ENCODE data around the gene APEX2. TPM values are rescaled to one million over a fixed set of nuclear protein-coding genes. Genes with fewer than 3 reads are reported as not detected.

APEX2 gene
- total and polyA plus RNA-seq, 2 donors (not counting 3 experiments of a cell fraction or from before 2014, with no cell fraction given): 26.6 to 54.1 TPM

DNA sequence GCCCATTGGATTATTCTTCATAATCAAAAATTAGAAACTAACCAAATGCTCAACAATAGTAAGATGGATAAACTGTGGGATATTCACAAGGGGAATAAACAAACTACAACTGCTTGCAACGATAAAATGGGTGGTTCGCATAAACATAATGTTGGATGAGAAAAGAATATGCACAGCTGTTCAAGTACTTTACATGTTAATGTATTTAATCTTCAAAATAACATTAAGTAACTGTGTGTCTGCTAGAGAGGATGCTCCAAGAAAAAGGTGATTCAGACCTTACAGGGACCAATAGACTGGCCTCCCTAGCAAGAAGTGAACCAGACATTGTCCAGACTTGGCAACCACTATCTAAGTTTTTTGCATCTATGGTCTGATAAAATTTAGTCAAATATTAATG is 8.5 kb upstream of the APEX2 start:
- H3K27ac ChIP-seq (ENCODE audit: insufficient read depth, low read depth, low read length): no peak overlapping the region
- no peaks in the 10 kb centered on the region for H3K27me3 ChIP-seq (ENCODE audit: control insufficient read depth in 2 of 2, insufficient read depth in 2 of 2, low read length in 2 of 2)
- dilution Hi-C loops (cut with MboI; ENCODE audit: extremely low pct_ligation_motif_present, low sequenced_read_pairs) (no loop called here), intact Hi-C loops (cut with micrococcal nuclease) (no loop called here)
- no peaks in the 10 kb centered on the region for H3K79me2 ChIP-seq (ENCODE audit: control insufficient read depth, insufficient read depth, low read length)
- H2AFZ ChIP-seq (ENCODE audit: low read depth, low read length): no peak overlapping the region
- no peaks in the 10 kb centered on the region for H3K9me1 ChIP-seq (replicated peaks; ENCODE audit: control insufficient read depth, extremely low read depth, insufficient read depth, low read length)
- ChIA-PET CTCF (no interaction called here), POLR2A (no interaction called here)
- H3K4me3 ChIP-seq (replicated peaks in 1 of 3; ENCODE audit: insufficient read depth in 1 of 3, low read depth in 1 of 3, low read length in 3 of 3): no peak overlapping the region
- no peak for DNase-seq (ENCODE audit: low read depth, low spot score)
- TF ChIP-seq FOS (IDR thresholded peaks at IDR 0.05; ENCODE audit: borderline replicate concordance, insufficient read depth, low read length): no peak
- H3K4me1 ChIP-seq (ENCODE audit: control insufficient read depth, extremely low read depth, insufficient read depth, low read length): no peaks in the 10 kb centered on the region
- no peaks in the 10 kb centered on the region for H3K9me3 ChIP-seq (replicated peaks; ENCODE audit: control insufficient read depth, insufficient read depth, low read length)
- BruUV-seq (replicated peaks): no TSS peak
- no peak overlapping the region for H3K9ac ChIP-seq (replicated peaks; ENCODE audit: extremely low read depth, insufficient read depth, low read length)
- H4K20me1 ChIP-seq (replicated peaks; ENCODE audit: control insufficient read depth, extremely low read depth, insufficient read depth, low read length): no peaks in the 10 kb centered on the region
- H3K4me2 ChIP-seq (ENCODE audit: insufficient read depth, low read length): no peak overlapping the region
- no peaks in the 10 kb centered on the region for H3K36me3 ChIP-seq (ENCODE audit: control insufficient read depth in 2 of 2, extremely low read depth in 1 of 2, insufficient read depth in 2 of 2, low read length in 2 of 2)
- FAIRE-seq: no peak

DNA sequence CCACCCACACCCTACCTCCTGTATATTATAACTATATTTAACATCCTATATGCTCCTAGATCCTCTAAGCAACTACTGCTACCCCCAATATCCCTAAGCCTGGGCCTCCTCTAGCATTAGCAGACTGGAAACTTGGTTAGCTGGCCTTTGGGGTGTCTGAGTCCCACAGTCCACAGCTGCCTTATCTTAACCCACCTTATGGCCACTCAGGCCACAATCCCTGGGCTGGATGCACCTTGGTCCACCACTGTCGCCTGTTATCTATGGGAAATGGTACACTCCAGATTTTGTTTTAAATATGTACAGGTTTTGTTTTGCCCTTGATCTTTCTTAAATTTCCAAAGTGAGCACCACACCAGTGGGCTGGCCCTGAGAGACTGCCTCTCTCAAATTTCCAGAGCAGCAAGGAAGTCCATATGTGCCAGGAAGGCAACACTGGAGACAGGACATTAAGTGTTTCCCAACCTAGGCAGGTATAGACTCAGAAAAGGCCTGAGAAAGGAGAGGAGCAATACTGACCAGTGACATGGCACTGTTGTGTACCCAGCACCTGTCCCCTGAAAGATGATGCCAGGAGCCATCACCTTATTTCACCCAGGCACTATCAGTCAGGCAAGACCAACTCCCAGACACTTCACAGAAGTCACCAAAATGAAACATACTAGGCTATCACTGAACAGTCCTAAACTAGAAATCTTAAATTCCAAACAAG is 7.1 kb upstream of the APEX2 start:
- no peaks in the 10 kb centered on the region for H4K20me1 ChIP-seq (replicated peaks; ENCODE audit: control insufficient read depth, extremely low read depth, insufficient read depth, low read length)
- no peak for DNase-seq (ENCODE audit: low read depth, low spot score)
- no peak overlapping the region for H3K4me2 ChIP-seq (ENCODE audit: insufficient read depth, low read length)
- CTCF ChIA-PET: no interaction called here
- no peaks in the 10 kb centered on the region for H3K9me1 ChIP-seq (replicated peaks; ENCODE audit: control insufficient read depth, extremely low read depth, insufficient read depth, low read length)
- dilution Hi-C loops (cut with MboI; ENCODE audit: extremely low pct_ligation_motif_present, low sequenced_read_pairs): no loop called here
- intact Hi-C loops (cut with micrococcal nuclease): no loop called here
- TF ChIP-seq POLR2A (IDR thresholded peaks at IDR 0.05; ENCODE audit: low read depth, low read length): no peak
- TF ChIP-seq POLR2AphosphoS5 (IDR thresholded peaks at IDR 0.05; ENCODE audit: insufficient read depth, low read depth, low read length): no peak
- no peak for TF ChIP-seq GATA2 (IDR thresholded peaks at IDR 0.05; ENCODE audit: insufficient read depth, insufficient read length, low read depth, low read length)
- TF ChIP-seq, protein P1, sequence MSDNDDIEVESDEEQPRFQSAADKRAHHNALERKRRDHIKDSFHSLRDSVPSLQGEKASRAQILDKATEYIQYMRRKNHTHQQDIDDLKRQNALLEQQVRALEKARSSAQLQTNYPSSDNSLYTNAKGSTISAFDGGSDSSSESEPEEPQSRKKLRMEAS (IDR thresholded peaks at IDR 0.05; ENCODE audit: insufficient read depth, insufficient read length): no peak
- TF ChIP-seq, protein P2, sequence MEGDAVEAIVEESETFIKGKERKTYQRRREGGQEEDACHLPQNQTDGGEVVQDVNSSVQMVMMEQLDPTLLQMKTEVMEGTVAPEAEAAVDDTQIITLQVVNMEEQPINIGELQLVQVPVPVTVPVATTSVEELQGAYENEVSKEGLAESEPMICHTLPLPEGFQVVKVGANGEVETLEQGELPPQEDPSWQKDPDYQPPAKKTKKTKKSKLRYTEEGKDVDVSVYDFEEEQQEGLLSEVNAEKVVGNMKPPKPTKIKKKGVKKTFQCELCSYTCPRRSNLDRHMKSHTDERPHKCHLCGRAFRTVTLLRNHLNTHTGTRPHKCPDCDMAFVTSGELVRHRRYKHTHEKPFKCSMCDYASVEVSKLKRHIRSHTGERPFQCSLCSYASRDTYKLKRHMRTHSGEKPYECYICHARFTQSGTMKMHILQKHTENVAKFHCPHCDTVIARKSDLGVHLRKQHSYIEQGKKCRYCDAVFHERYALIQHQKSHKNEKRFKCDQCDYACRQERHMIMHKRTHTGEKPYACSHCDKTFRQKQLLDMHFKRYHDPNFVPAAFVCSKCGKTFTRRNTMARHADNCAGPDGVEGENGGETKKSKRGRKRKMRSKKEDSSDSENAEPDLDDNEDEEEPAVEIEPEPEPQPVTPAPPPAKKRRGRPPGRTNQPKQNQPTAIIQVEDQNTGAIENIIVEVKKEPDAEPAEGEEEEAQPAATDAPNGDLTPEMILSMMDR (IDR thresholded peaks at IDR 0.05; ENCODE audit: extremely low read depth in 1 of 2, insufficient read depth in 1 of 2, low read depth in 1 of 2, low read length in 2 of 2): no peak
- H3K79me2 ChIP-seq (ENCODE audit: control insufficient read depth, insufficient read depth, low read length): no peaks in the 10 kb centered on the region
- H3K36me3 ChIP-seq (ENCODE audit: control insufficient read depth in 2 of 2, extremely low read depth in 1 of 2, insufficient read depth in 2 of 2, low read length in 2 of 2): no peaks in the 10 kb centered on the region
- no peak overlapping the region for H3K9ac ChIP-seq (replicated peaks; ENCODE audit: extremely low read depth, insufficient read depth, low read length)
- H2AFZ ChIP-seq (ENCODE audit: low read depth, low read length): no peak overlapping the region
- no peak overlapping the region for H3K27ac ChIP-seq (ENCODE audit: insufficient read depth, low read depth, low read length)
- H3K4me1 ChIP-seq (ENCODE audit: control insufficient read depth, extremely low read depth, insufficient read depth, low read length): no peaks in the 10 kb centered on the region
- POLR2A ChIA-PET: no interaction called here
- H3K27me3 ChIP-seq (ENCODE audit: control insufficient read depth in 2 of 2, insufficient read depth in 2 of 2, low read length in 2 of 2): no peaks in the 10 kb centered on the region
- no peaks in the 10 kb centered on the region for H3K9me3 ChIP-seq (replicated peaks; ENCODE audit: control insufficient read depth, insufficient read depth, low read length)
- H3K4me3 ChIP-seq (replicated peaks in 1 of 3; ENCODE audit: insufficient read depth in 1 of 3, low read depth in 1 of 3, low read length in 3 of 3): no peak overlapping the region
- BruUV-seq (replicated peaks): no TSS peak
- no peak for FAIRE-seq

Measured in endothelial cell of umbilical vein (primary cell).